DMS 273 treated with DMSO at 0.1 percent for 48 hours (cell line): ENCODE results near the gene NOX4.
"Not testable (repeated sequence)": the region's sequence is repeated elsewhere in the genome, so short reads cannot be mapped to it uniquely, and the experiment has no call there.

ENCODE experiments used
- DNase-seq: peaks from one replicate; lab custom pipeline; 2025; lab: John Stamatoyannopoulos, UW

Gene NOX4

DNA sequence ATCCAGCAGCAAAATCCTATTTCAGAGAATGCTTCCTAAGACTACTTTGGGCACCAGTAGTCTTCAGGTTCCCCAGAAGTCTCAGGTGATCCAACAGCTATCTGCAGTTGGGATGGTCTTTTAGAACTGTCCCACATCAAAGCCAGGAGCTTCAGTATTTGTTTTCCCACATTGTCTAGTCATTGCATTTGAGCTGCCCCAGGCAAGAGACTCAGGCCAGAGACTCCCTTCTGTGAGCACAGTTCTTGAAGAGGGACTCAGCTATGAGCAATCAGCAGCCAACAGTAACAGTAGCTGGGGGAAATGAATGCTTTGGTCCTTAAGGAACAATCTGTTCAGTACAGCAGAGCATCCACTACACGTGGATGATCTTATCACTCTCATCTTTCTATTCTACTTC lies 188.1 kb downstream of the NOX4 start:
- not testable (repeated sequence) for DNase-seq

DNA sequence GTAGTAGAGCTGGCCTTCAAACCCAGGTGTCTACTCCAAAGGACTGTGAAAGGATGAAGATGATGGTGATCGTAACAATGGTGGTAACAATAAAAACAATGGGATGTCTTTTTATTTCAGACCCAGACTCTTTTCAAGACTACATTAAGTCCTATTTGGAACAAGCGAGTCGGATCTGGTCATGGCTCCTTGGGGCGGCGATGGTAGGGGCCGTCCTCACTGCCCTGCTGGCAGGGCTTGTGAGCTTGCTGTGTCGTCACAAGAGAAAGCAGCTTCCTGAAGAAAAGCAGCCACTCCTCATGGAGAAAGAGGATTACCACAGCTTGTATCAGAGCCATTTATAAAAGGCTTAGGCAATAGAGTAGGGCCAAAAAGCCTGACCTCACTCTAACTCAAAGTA lies 196.2 kb downstream of the NOX4 start:
- DNase-seq, result not testable (repeated sequence)

DNA sequence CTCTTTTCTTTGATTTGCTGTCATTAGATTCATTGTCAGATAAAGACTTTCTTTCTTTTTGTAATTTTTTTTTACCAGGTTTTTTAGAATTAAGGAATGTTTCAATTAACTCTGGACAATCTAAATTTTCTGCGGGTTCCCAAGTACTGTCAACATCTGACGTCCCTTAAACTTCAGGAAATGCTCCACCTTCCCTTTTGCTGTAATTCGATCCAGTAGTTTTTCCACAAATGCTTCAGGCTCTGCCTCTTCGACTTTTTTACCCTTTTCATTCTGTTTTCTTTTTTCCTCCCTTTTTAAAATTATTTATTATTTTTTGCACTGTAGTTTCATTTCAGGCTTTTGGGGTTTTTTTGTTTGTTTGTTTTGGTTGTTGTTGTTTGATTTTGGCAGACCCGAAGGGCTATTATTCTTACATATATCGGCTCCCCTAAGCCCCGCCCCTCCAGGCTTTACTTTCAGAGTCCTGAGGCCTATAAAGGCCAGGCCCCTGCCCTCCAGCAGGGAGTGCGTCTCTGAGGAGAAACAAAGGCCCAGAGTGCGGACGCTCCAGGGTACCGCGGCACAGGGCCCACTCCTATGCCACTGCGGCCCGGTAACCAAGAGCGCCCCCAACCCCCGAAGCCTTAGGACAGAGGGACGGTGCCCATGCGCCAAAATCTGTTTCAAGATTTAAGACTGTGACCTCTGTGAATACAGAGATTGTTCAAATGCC lies 197.1 kb downstream of the NOX4 start:
- no peak for DNase-seq

DNA sequence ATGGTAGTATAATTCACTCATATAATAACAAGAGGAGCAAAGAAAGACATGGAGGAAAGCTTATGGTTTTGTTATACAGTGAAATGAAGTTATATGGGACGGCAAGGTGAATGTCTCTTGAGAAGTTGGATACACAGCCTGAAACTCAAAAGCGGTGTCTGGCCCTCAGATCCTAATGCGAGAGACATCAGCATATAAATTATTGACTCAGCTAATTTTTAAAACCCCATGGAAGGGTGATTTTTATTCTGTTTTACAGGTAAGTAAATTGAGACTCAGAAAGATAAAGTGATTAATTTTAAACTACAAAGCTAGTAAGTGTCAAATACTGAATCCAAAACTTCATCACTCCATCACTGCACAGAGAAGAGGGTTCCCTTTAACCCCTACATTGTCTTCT lies 203.2 kb downstream of the NOX4 start:
- not testable (repeated sequence) for DNase-seq

DNA sequence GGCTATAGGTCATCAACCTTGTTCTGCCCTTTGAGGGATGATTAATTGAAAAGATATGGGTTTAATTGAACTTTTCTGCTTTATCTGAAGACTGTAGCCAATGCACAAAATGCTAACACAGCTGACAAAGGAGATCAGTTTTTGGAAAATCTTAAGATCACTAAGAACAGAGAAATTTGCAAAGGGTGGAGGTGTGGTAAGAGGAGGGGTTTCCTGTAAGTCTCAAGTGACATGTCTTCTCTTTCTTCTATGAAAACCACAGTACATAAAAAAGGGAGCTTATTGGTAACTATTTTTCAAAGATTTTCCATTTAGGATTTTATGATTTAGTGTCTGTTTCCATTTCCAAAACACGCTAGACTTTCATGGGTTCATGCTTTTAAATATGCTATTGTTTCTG lies 204.6 kb downstream of the NOX4 start:
- not testable (repeated sequence) for DNase-seq

DNA sequence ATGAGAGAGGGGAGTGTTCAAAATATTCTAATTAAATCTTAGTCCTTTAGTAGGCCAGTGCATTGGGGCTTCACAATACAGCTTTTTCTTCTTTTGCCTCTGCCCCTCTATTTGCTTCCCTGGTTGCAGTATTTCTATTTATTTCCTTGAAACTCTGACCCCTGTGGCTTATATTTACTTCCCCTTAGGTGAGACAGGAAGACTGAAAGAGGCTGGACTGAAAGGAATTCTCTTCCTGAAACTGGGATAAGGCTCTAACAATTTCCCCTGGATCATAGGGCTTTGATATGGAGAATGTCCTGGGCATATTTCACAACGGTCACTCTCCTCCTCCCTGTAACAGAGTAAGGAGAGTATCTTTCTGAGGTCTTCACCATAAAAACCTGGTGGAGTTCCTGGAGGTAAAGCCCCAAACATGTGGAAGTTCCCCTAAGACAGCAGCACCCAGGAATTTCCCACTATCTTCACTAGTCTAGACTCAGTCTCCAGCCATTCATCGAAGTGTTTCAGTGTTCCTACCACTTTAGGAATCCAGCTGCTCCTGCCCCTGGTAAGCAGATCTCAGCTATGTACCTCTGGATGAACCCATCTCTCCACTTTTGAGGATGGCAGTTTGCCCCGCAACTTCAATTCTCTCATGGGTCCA lies 210.0 kb downstream of the NOX4 start:
- not testable (repeated sequence) for DNase-seq

DNA sequence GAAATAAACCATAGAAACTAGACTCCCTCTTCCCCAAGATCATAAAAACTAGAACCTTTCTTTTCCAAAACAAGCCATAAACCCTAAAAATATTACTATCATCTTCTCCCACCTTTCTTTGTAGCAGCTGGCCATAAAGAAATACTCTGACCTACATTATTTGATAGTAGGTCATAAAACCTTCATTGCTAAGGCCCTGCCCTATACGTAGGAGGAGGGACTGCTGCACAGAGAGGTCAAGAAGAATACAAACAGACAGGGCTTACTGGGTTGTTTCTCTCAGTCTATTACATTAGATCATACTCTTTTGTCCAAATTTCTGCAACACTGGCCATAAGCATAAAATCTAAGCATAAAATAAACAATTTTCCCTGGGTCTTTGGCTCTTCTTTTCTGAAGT lies 212.0 kb downstream of the NOX4 start:
- DNase-seq, result no peak

DNA sequence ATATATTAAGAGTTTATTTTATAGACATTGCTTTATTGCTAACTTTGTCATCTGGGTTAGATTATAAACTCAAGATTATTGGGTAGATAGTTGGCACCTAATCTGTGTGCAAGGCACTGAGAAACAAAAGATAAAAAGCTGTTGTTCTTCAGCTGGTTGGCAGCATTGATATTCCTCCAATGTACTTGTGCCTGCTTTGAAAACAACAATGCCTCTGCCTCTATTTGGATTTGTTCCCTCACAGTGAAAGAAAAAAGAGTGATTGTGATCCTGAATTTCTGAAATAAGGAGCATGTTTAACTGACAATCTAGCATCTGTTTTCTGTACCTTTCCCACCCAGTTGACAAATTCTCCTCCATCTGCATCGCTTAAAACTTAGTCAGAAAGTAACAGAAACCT lies 215.2 kb downstream of the NOX4 start:
- no peak for DNase-seq
